GM12873 (cell line): ENCODE data around the gene ZNF318.

Source experiments
- CTCF ChIP-seq: IDR thresholded peaks from 2 replicates; pipeline ENCODE4 v1.5.1; 2012; ENCODE audit warnings: low read depth, mild to moderate bottlenecking, moderate library complexity, low read length, control low read depth; ENCODE audit not compliant: insufficient read depth; ENCODE audit errors: missing control alignments

ZNF318 gene

GRCh38 chr6:43375693-43376092 lies 6.2 kb upstream of the ZNF318 start:
- no peak for TF ChIP-seq CTCF

GRCh38 chr6:43373252-43373875 lies 3.9 kb upstream of the ZNF318 start:
- TF ChIP-seq CTCF: no peak

- TF ChIP-seq CTCF: no peak
These were observed 937 bp downstream of the ZNF318 start for GRCh38 chr6:43368259-43369160.

- no peak for TF ChIP-seq CTCF
These were observed 2.0 kb downstream of the ZNF318 start for GRCh38 chr6:43367245-43367984.

GRCh38 chr6:43361269-43361668 lies 8.2 kb downstream of the ZNF318 start:
- no peak for TF ChIP-seq CTCF

GRCh38 chr6:43359831-43360230 lies 9.6 kb downstream of the ZNF318 start:
- TF ChIP-seq CTCF: no peak

- no peak for TF ChIP-seq CTCF
These were observed 10.1 kb downstream of the ZNF318 start for GRCh38 chr6:43359381-43359780.
